HG03558 (cell line): ENCODE results near the gene TNKS1BP1.
"Not testable (repeated sequence)": the region's sequence is repeated elsewhere in the genome, so short reads cannot be mapped to it uniquely, and the experiment has no call there.

Experiments used
- ATAC-seq: cut with Tn5 transposase; IDR thresholded peaks from one replicate; pipeline ENCODE4 v1.9.1; 2021; ENCODE audit warnings: moderate number of reproducible peaks; ENCODE audit not compliant: unreplicated experiment; ENCODE audit errors: extremely low read depth

The TNKS1BP1 gene, protein sequence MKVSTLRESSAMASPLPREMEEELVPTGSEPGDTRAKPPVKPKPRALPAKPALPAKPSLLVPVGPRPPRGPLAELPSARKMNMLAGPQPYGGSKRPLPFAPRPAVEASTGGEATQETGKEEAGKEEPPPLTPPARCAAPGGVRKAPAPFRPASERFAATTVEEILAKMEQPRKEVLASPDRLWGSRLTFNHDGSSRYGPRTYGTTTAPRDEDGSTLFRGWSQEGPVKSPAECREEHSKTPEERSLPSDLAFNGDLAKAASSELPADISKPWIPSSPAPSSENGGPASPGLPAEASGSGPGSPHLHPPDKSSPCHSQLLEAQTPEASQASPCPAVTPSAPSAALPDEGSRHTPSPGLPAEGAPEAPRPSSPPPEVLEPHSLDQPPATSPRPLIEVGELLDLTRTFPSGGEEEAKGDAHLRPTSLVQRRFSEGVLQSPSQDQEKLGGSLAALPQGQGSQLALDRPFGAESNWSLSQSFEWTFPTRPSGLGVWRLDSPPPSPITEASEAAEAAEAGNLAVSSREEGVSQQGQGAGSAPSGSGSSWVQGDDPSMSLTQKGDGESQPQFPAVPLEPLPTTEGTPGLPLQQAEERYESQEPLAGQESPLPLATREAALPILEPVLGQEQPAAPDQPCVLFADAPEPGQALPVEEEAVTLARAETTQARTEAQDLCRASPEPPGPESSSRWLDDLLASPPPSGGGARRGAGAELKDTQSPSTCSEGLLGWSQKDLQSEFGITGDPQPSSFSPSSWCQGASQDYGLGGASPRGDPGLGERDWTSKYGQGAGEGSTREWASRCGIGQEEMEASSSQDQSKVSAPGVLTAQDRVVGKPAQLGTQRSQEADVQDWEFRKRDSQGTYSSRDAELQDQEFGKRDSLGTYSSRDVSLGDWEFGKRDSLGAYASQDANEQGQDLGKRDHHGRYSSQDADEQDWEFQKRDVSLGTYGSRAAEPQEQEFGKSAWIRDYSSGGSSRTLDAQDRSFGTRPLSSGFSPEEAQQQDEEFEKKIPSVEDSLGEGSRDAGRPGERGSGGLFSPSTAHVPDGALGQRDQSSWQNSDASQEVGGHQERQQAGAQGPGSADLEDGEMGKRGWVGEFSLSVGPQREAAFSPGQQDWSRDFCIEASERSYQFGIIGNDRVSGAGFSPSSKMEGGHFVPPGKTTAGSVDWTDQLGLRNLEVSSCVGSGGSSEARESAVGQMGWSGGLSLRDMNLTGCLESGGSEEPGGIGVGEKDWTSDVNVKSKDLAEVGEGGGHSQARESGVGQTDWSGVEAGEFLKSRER (N-terminal part only)

DNA sequence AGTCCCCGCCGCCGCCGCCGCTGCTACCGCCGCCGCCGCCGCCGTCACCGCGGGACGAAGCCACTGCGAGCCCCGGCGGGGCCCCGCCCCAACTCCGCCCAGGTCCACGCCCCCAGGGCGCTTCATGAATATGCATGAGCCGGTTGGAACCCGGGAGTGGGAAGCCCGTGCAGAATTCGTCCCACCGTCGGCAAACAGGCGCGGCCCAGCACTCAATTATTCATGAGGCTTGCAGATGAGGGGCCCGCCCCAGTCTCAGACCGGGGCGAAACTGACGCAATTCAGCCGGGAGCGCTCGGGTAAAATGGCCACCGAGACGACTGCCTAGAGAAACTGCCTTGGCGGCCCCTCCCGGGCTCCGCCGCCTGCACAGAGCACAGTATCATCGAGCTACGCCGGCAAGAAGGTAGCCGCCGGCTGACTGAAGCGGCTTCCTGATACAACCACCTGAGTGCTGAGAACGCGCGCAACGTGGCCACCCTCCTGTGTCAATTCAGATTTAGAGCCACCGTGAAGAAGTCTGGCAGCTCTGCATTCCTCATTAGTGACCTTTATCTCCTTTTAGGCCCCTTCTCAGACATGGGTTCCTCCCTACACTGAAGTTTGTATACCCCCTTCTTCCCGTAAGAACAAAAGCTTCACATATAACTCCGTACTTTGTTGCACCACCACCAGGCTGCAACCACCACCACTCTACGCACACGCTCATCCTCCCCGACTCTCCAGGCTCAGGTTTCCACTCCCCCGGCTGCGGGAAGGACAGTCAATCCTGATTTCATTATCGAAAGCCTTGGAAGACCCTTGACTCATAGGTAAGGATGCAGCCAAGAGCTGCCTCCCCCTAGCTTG lies at the start of gene TNKS1BP1:
Gene TNKS1BP1, minus strand, starts transcription at position 67 of the 849 bp plus-strand sequence. CDS start 3,067 bp downstream, outside the sequence.
- peak; percentile 83 for ATAC-seq

DNA sequence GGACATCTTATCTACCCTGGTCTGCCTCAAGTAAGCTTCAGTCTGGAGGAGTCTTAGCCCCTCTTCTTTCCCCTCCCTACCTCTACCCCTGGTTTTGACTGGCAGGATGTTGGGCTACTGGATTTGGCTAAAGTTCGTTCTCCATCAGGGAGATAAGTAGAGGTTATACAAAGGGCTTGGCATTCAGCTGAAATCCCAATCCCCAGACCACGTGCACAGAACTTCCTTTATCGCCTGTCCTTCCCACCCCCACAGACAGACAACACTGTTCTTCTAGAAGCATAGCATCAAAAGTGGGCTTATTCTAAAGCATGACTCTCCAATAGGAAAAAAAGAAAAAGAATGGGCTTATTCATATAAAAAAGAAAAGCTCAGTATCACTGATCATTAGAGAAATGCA lies 48.4 kb upstream of the TNKS1BP1 start:
- no peak for ATAC-seq

DNA sequence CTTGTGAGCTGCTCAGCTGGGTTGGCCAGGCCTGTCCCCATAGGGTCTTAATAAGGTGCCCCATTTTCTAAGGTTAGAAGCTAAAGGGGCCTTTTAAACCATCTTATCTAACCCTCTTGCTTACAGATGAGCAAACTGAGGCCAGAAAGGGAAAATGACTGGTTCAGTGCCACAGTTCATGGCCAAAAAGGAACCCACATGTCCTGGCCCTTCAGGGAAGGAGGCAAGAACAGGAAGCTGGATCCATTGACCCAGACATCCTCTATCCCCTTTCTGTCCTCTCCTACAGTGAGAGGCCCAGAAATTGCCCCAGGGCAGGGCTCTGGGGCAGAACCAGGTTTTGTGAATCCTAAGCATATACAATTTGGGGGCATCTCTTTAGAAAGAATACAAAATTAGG lies 46.2 kb upstream of the TNKS1BP1 start:
- no peak for ATAC-seq

DNA sequence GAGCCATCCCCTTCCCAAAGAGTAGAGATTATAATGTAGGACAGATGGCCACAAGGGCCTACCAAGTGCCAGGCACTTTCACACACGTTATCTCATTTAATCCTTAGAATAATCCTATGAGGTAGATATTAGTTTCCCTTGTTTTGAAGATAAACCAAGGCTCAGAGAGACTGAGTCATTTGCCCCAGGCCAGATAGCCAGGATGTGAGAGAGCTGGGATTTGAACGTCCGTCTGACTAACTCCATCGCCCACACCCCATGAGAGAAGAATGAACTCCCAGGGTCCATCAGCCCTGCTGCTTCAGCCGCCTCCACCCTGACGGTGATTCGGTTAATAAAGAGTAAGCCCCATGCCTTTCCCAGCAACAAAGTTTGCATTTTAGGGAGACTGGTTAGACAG lies 45.5 kb upstream of the TNKS1BP1 start:
- no peak for ATAC-seq

DNA sequence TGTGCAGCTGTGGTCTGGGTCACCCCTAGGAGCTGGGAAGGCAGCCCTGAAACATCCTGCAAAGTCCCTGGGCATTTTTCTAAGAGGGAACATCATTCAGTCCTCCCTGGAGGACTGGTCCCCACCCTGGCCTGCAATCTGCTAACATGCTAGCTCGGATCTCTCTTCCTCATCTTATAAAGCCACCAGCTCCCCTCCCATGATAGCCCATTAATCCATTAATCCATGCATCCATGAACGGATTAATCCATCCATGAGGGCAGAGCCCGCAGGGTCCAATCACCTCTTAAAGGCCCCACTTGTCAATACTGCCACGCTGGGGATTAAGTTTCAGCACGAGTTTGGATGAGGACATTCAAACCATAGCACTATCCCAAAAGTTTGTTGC lies 44.1 kb upstream of the TNKS1BP1 start:
- ATAC-seq: no peak

DNA sequence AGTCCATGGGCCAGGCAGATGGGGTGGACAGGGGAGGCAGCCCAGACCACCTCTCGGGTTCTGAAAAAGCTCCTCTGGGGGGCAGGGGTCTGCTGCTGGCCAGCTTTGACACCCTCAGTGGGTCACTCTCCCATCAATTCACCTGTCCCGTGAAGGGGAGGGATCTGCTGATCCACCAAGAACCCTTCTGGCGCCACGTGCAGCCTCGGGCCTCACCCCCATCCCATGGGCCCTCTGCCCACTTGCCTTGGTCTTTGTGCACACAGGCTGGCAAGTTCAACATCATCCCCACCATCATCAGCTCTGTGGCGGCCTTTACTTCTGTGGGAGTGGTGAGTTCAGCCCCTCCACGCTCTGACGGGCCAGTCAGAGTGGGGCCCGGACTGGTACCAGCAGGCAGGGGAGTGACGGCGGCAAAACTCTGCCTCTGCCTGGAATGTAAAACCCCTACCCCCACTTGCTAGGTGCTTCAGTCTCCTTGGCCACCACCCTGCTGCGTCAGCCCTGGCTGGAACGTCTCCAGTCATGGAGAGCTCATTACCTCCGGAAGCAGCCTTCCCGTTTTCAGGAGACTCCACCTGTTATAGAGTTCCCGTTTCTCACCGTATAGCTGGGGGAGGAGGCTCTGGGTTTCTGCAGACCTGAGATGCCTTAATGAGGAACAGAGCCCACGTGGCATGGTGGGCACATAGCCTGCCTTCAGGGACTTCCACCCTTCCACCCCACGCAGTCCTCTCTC lies 43.5 kb upstream of the TNKS1BP1 start:
- no peak for ATAC-seq

DNA sequence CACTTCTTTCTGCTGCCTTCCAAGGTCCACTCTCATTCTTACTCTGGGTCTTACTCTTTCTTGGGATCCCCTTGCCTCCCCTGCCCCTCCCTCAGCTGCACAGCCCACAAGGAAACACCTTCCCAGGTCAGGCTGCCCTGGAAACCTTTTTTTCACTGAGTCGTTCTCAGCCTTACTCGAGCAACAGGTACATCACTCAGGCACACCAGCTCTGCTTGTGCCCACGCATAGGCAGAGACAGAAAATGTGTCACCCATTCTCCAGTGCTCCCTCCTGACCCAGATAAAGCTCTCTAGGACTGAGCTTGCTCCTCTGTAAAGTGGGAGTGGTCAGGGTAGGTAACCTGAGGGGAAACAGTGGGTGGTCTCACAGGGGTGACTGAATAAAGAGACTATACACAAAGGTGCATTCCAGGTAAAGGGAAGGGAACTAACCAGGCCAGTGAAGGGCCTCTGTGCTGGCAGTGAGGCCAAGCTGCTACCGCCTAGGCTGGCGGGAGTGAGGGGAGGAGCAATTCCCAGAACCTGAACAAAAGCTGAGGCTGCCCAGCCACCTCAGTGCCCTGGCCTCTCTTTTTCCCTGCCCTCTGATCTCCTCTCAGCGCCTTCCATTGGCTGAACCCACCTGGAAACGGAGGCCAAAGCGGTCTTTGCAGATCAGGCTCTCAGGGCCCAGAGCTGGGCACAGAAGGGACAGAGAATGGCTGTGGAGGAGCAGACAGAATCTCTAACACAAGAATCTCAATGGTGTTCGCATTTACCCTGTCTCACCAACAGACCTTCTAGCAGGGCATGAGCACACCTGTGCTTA lies 40.3 kb upstream of the TNKS1BP1 start:
- no peak for ATAC-seq

DNA sequence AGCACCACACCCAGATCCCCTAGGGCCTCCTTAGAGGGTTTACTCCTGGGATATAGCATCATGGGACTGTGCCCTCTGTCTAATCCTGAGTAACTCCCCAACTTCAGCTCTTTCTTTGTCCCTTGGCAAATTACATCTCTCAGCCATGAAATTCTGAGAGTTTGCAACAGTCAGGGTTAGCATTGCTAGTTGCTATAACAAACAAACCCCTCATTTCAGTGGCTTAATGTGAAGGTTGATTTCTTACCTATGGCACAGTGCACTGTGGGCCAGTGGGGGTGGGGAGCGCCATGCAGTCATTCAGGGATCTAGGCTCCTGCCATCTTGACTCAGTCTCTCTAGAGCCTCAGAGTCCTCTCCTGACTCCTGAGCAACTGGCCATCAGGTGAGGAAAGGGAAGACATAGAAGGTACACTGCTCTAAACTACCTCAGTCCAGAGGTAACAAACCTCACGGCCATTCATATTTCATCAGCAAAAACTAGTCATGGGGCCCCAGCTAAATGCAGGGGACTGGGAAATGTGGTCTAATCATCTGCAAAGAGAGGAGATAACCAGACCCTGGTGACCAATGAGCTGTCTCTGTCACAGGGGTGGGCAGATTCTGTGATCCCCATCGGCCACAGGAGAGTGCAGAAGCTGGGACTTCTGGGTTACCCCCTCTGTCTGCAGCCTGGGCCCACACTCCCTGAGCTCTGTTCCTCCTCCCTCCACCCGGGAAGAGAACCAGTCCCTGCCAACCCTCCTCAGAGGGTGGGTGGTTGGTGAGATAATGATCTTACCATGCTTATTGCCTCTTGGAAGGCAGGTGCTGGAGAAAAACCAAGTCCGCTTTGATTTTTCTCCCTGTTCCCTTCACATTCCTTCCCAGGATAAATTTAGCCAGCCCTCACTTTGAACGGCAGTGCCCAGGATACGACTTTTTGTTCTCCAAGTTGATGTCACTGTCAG lies 38.7 kb upstream of the TNKS1BP1 start:
- no peak for ATAC-seq

DNA sequence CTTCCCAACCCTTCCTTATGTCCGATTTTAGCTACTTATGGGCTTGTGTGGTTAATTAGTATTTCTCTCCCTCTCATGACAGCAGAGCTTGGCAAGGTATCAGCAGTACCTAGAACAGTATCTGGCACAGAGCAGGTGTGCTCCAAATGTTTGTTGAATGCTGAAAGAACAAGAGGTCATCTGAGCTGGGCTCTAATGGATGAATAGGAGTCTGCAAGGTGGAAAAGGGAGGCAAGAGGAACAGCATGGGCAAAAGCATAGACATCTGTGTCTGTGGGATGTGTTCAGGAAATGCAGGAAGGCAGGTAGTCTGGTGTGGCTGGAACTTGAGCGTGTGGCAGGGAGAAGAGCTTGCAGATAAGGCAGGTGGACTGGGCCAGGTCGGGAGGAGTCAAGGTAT lies 37.2 kb upstream of the TNKS1BP1 start:
- no peak for ATAC-seq

DNA sequence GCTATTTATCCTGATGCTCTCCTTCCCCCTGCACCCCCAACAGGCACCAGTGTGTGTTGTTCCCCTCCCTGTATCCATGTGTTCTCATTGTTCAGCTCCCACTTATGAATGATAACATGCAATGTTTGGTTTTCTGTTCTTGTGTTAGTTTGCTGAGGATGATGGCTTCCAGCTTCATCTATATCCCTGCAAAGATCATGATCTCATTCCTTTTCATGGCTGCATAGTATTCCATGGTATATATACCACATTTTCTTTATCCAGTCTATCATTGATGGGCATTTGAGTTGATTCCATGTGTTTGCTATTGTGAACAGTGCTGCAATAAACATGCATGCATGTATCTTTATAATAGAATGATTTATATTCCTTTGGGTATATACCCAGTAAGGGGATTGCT lies 36.7 kb upstream of the TNKS1BP1 start:
- not testable (repeated sequence) for ATAC-seq

DNA sequence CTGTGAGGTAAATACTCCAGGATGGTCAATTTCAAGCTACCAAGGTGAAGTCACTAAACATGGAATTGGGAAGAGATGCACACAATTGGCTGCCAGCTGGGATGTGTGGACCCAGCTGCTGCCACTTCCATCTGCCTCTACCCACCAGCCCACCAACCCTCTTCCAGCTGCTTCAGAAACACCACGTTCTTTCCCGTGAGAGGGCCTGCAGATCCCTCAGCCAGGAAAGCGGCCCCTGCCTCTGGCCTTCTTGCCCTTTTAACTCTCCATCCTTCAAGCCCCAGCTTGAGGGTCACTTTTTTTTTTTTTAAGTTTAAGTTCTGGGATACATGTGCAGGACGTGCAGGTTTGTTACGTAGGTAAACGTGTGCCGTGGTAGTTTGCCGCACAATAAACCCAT lies 36.2 kb upstream of the TNKS1BP1 start:
- no peak for ATAC-seq

DNA sequence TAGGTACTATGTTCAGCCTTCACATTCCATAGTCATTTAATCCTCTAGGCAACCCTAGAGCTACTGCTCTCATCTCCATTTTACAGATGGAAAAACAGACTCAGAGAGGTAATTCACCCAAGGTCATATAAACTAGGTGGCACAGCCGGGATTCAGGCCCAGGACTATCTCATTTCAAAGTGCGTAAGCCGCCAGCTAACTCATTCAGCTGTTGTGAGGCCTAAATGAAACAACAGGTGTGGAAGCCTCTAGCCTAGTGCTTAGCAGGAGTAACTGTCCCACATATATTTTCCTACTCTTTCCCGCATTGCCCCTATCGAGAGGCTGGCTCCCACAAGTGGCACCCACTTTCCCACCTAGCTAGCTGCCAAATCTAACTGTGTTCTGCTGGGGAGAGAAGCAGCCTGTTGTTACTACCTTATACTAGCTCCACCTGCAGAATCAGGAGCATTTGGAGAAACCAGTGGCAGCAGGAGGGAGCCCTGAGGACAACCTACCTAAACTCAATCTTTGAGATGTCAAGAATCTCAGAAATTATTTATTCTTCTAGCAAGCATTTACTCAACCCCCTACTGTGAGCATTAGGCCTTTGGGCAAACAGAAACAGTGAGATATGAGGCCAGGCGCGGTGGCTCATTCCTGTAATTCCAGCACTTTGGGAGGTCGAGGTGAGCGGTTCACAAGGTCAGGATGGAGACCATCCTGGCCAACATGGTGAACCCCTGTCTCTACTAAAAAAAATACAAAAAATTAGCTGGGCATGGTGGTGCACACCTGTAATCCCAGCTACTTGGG lies 35.3 kb upstream of the TNKS1BP1 start:
- ATAC-seq: no peak

DNA sequence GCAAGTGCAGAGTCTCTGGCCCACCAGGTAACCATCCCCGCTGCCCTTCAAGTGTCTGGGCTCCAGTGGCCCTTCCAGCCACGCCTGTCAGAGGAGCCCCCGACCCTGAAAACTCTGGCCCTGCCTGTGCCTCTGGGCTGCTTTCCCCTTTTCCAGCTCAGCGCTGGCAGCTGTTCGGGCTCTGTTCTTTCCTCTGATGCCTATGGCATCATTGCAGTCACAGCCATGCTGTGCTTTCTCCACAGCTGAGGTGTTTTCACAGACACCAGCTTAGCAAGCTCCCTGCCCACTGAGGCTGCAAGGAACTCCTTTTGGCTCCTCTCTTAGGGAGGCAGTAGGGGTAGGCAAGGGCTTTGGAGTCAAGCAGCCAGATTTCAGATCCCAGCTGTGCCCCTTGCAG lies 34.6 kb upstream of the TNKS1BP1 start:
- no peak for ATAC-seq

DNA sequence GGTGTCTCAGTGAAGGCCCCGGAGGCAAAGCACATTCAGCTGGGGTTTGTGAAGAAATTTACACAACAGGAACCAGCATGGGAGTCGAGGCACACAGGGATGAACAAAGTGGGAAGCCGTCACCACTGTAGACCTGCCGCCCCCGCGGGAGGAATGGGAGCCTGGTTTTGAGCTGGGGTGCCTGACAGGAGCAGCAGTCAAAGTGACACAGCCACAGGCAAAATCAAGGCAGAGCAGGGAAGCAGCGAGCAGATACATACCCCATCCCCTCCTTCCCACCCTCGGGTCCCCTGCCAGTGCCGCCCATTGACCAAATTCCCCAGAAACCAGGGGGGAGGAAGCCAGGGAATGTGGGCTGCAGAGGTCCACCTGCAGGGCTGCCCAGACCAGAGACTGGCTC lies 34.2 kb upstream of the TNKS1BP1 start:
- no peak for ATAC-seq

DNA sequence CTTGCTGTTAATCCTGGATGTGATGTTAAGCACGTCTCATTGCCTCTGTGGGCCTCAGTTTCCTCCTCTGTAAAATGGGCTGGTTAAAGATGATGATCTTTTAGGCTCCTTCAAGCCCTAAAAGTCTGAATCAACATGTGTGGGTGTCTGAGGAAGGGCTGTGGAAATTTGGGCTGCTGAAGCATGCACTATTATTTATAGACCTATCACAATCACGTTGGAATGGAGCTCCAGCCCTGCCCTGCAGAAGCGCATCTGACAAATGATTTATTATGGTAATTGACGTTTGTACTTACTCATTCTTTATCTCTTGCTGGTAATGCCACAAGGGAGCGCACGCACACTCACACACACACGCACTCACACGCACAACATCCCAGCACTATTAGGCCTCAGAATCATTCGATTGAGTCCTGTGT lies 33.8 kb upstream of the TNKS1BP1 start:
- no peak for ATAC-seq

DNA sequence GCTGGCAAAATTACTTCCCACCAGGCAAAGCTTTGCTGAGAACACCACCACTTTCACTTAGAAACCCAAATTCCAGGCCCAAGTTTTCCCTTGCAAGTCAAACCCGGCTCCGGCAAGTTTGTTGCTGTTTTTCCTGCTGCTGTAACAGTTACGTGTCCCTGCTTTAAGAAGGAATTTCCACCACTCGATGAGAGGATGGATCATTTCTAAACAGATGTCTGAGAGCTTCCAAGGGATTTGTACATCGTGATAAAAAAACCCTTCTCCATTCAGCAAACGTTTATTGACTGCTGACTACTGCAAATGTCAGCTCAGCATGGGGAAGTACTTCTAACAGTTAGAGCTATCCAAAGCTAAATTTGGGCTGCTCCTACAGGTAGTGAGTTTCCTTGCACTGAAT lies 33.1 kb upstream of the TNKS1BP1 start:
- no peak for ATAC-seq
